H9 (cell line): ENCODE measurements around the gene SLC7A5. TPM values are rescaled to one million over a fixed set of nuclear protein-coding genes. Genes with fewer than 3 reads are reported as not detected.
"Not testable (repeated sequence)": the region's sequence is repeated elsewhere in the genome, so short reads cannot be mapped to it uniquely, and the experiment has no call there.

ENCODE experiments used
- DNase-seq: peaks from one replicate; pipeline ENCODE4 v3.0.0-alpha.2; 2017
- H2AFZ ChIP-seq: one replicate; pipeline ENCODE4 v1.6.1; 2013; ENCODE audit warnings: mild to moderate bottlenecking, low read length, control low read depth, moderate library complexity
- H2AK5ac ChIP-seq: 2 replicates; pipeline ENCODE4 v1.6.1; 2013; ENCODE audit warnings: low read length, control low read depth, mixed read lengths; ENCODE audit not compliant: insufficient read length
- H2BK120ac ChIP-seq: one replicate; pipeline ENCODE4 v1.6.1; 2013; ENCODE audit warnings: low read depth, mild to moderate bottlenecking, low read length, control low read depth, inconsistent platforms; ENCODE audit not compliant: poor library complexity, severe bottlenecking
- H2BK12ac ChIP-seq: 2 replicates; pipeline ENCODE4 v1.6.1; 2013; ENCODE audit warnings: low read length, control low read depth, mixed read lengths, low read depth; ENCODE audit not compliant: insufficient read length
- H2BK15ac ChIP-seq: 2 replicates; pipeline ENCODE4 v1.6.1; 2013; ENCODE audit warnings: low read depth, low read length, control low read depth
- H2BK20ac ChIP-seq: one replicate; pipeline ENCODE4 v1.6.1; 2013; ENCODE audit warnings: low read depth, mild to moderate bottlenecking, low read length, control low read depth, inconsistent platforms; ENCODE audit not compliant: poor library complexity, severe bottlenecking
- H2BK5ac ChIP-seq: 2 replicates; pipeline ENCODE4 v1.6.1; 2013; ENCODE audit warnings: low read length, control low read depth, mixed read lengths; ENCODE audit not compliant: insufficient read length
- H3K14ac ChIP-seq: 2 replicates; pipeline ENCODE4 v1.6.1; 2013; ENCODE audit warnings: low read length, control low read depth; ENCODE audit not compliant: insufficient read depth
- H3K18ac ChIP-seq: 2 replicates; pipeline ENCODE4 v1.6.1; 2013; ENCODE audit warnings: low read depth, mild to moderate bottlenecking, mixed read lengths, low read length, control low read depth; ENCODE audit not compliant: insufficient read length
- H3K23ac ChIP-seq: 2 replicates; pipeline ENCODE4 v1.6.1; 2013; ENCODE audit warnings: low read length, control low read depth, mixed read lengths, low read depth; ENCODE audit not compliant: insufficient read length
- H3K23me2 ChIP-seq: 2 replicates; pipeline ENCODE4 v1.6.1; 2013; ENCODE audit warnings: low read depth, mild to moderate bottlenecking, mixed read lengths, low read length, control low read depth; ENCODE audit not compliant: insufficient read length, poor library complexity, severe bottlenecking
- H3K27ac ChIP-seq: 2 replicates; pipeline ENCODE4 v1.5.1; 2013; ENCODE audit warnings: low read length, control low read depth, mixed read lengths, low read depth; ENCODE audit not compliant: insufficient read length
- H3K27me3 ChIP-seq: 2 replicates; pipeline ENCODE4 v1.6.1; 2013; ENCODE audit warnings: low read length, control low read depth, inconsistent platforms; ENCODE audit not compliant: insufficient read depth
- H3K4ac ChIP-seq: 2 replicates; pipeline ENCODE4 v1.6.1; 2013; ENCODE audit warnings: low read depth, mild to moderate bottlenecking, control low read depth, inconsistent platforms, low read length, moderate library complexity
- H3K4me1 ChIP-seq: 2 replicates; pipeline ENCODE4 v1.6.1; 2013; ENCODE audit warnings: low read length, control low read depth, inconsistent platforms; ENCODE audit not compliant: insufficient read depth
- H3K4me2 ChIP-seq: 2 replicates; pipeline ENCODE4 v1.6.1; 2013; ENCODE audit warnings: low read length, control low read depth, mixed read lengths; ENCODE audit not compliant: insufficient read length, insufficient read depth
- H3K56ac ChIP-seq: 2 replicates; pipeline ENCODE4 v1.6.1; 2013; ENCODE audit warnings: low read depth, mild to moderate bottlenecking, mixed read lengths, low read length, control low read depth; ENCODE audit not compliant: insufficient read length
- H3K79me1 ChIP-seq: 2 replicates; pipeline ENCODE4 v1.6.1; 2013; ENCODE audit warnings: low read depth, mild to moderate bottlenecking, moderate library complexity, low read length, control low read depth, inconsistent platforms; ENCODE audit not compliant: insufficient read depth, poor library complexity, severe bottlenecking
- H3K79me2 ChIP-seq: 2 replicates; pipeline ENCODE4 v1.6.1; 2013; ENCODE audit warnings: low read length, control low read depth, inconsistent platforms; ENCODE audit not compliant: insufficient read depth
- H3K9ac ChIP-seq: 2 replicates; pipeline ENCODE4 v1.6.1; 2013; ENCODE audit warnings: low read length, control low read depth, mixed read lengths; ENCODE audit not compliant: insufficient read length; ENCODE audit errors: extremely low read depth
- H3K9me3 ChIP-seq: one replicate; pipeline ENCODE4 v1.6.1; 2013; ENCODE audit warnings: low read depth, low read length, inconsistent platforms; ENCODE audit not compliant: control insufficient read depth
- H3T11ph ChIP-seq: one replicate; pipeline ENCODE4 v1.6.1; 2013; ENCODE audit warnings: mild to moderate bottlenecking, low read length, control low read depth, inconsistent platforms
- H4K20me1 ChIP-seq: one replicate; pipeline ENCODE4 v1.6.1; 2013; ENCODE audit not compliant: control insufficient read depth, insufficient read length, insufficient read depth
- H4K5ac ChIP-seq: 2 replicates; pipeline ENCODE4 v1.6.1; 2013; ENCODE audit warnings: low read depth, mild to moderate bottlenecking, mixed read lengths, low read length, control low read depth; ENCODE audit not compliant: insufficient read length
- H4K8ac ChIP-seq: replicated peaks from 2 replicates; pipeline ENCODE4 v1.6.1; 2013; ENCODE audit warnings: low read length, control low read depth, mixed read lengths, low read depth; ENCODE audit not compliant: insufficient read length
- H4K91ac ChIP-seq: 2 replicates; pipeline ENCODE4 v1.6.1; 2013; ENCODE audit warnings: low read depth, mild to moderate bottlenecking, moderate library complexity, mixed read lengths, low read length, control low read depth; ENCODE audit not compliant: insufficient read length
- H3K27ac Mint-ChIP-seq, 3 experiments: 2 replicates in 2 of 3; 3 replicates in 1 of 3; pipeline ENCODE4 v1.8.0; 2020 to 2021; ENCODE audit warnings: mixed read lengths in 3 of 3, mild to moderate bottlenecking in 1 of 3, moderate library complexity in 1 of 3
- H3K27me3 Mint-ChIP-seq: 2 replicates; pipeline ENCODE4 v1.8.0; 2021; ENCODE audit warnings: low read depth, mild to moderate bottlenecking, moderate library complexity, mixed read lengths
- H3K36me3 Mint-ChIP-seq, 3 experiments: 2 replicates in 2 of 3; 3 replicates in 1 of 3; pipeline ENCODE4 v1.8.0; 2020 to 2021; ENCODE audit warnings: low read depth in 3 of 3, mixed read lengths in 3 of 3; ENCODE audit not compliant: insufficient read depth in 1 of 3
- H3K4me1 Mint-ChIP-seq, 2 experiments: 2 replicates each; pipeline ENCODE4 v1.8.0; 2020; ENCODE audit warnings: mixed read lengths in 2 of 2
- H3K4me3 Mint-ChIP-seq, 2 experiments: 2 replicates in 1 of 2; 3 replicates in 1 of 2; pipeline ENCODE4 v1.8.0; 2020 to 2021; ENCODE audit warnings: mild to moderate bottlenecking in 2 of 2, mixed read lengths in 2 of 2, moderate library complexity in 1 of 2
- H3K9me3 Mint-ChIP-seq, 2 experiments: 2 replicates in 1 of 2; 3 replicates in 1 of 2; pipeline ENCODE4 v1.8.0; 2020; ENCODE audit warnings: mild to moderate bottlenecking in 2 of 2, mixed read lengths in 2 of 2, moderate library complexity in 1 of 2
- WGBS: extraction: QIAGEN DNeasy Blood & Tissue Kit; methylation state at CpG from one replicate; pipeline ENCODE4 v1.1.7; 2013; ENCODE audit warnings: missing lambda C conversion rate, low lambda C conversion rate, mixed read lengths; ENCODE audit not compliant: insufficient read length; ENCODE audit errors: extremely low coverage; 5-methylcytosine and 5-hydroxymethylcytosine counted together
- total RNA-seq: library from RNA; stranded (reverse); gene quantifications from 2 replicates; pipeline ENCODE4 v1.2.1, GENCODE V29; 2021

Gene SLC7A5
- total RNA-seq, 1 experiment from 2014 or later, result 217 TPM

- H3K4ac ChIP-seq, H3K27ac Mint-ChIP-seq, H2BK5ac ChIP-seq, H2AK5ac ChIP-seq, H3K79me1 ChIP-seq, H3K9ac ChIP-seq, H3K14ac ChIP-seq, H3T11ph ChIP-seq, H2BK15ac ChIP-seq, H2BK20ac ChIP-seq, DNase-seq, H4K91ac ChIP-seq, H3K56ac ChIP-seq, H3K23ac ChIP-seq, H4K8ac ChIP-seq, H4K5ac ChIP-seq, H2AFZ ChIP-seq, H3K9me3 Mint-ChIP-seq, H3K23me2 ChIP-seq, H3K27ac ChIP-seq, H3K4me1 ChIP-seq, H3K4me2 ChIP-seq, H4K20me1 ChIP-seq, H2BK12ac ChIP-seq, H3K9me3 ChIP-seq, H2BK120ac ChIP-seq, H3K18ac ChIP-seq: not testable (repeated sequence)
- Mint-ChIP-seq H3K4me3 (peak overlapping the region; percentile 87 to 97; a peak in 4 of 5 replicates), H3K4me1 (peaks cover 45 to 50% of the 10 kb centered on the region in 2 experiments), H3K27me3 (peaks cover 61% of the 10 kb centered on the region), H3K36me3 (peaks cover 42 to 50% (median 42%) of the 10 kb centered on the region in 3 experiments)
- Histone ChIP-seq H3K79me2 (peaks cover 11% of the 10 kb centered on the region; the same call in 1 of the 2 replicates), H3K27me3 (peaks cover 11% of the 10 kb centered on the region; the same call in 1 of the 2 replicates)
- WGBS, result no CpG with 5 or more reads among the region's 16 CpGs
Measured at GRCh38 chr16:87865902-87866555, 3.3 kb downstream of the SLC7A5 start.
